ENCODE measurements around the gene TFAP2B. TPM values are rescaled to one million over a fixed set of nuclear protein-coding genes. Genes with fewer than 3 reads are reported as not detected.

The TFAP2B gene
- total and polyA plus RNA-seq, 2 donors from 2014 or later, result 11.6 to 25.3 TPM

DNA sequence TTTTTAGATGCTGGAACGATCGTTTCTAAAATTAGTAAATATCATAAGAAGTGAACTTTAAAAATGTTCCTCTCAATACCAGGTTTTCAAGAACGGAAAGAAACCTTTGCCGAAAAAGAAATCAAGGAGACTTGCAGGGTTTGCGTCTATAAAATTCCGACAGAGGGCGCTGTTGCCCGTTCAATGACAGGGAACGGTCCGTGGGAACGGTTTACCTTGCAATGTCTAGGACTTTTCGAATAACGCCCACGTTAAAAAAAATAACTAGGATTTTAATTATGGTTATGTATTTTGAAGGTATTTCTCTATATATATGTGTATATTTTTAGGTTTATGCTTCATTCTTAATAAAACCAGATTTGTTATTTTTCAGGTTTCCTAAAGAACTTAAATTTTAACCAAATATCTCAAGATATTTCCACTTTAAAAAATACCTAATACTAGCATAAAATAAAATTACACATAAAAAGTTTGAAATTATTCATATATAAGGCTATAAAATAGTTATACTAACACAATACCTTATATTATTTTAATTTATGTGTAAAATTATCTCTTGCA, 2.5 kb upstream of the TFAP2B start:
- DNase-seq, result peak; percentile 71 to 90 (median 86)
- intact Hi-C loops (cut with DNase I), result loop anchor here (10.0 kb wide), 1 partner anchor 1229 kb away; no protein-coding TSS in a partner anchor
- FAIRE-seq, result peak; percentile 95
- Histone ChIP-seq H3K4me1 (ENCODE audit: control insufficient read depth in 2 of 3, insufficient read depth in 2 of 3, low read depth in 1 of 3, low read length in 3 of 3) (peaks cover 0 to 3% (median 0%) of the 10 kb centered on the region in 3 donors), H3K9ac (ENCODE audit: low read length in 3 of 3) (peak overlapping the region in 2 of 3 donors; percentile 47 to 71), H3K27me3 (ENCODE audit: control insufficient read depth, insufficient read depth, low read length) (peaks cover 27% of the 10 kb centered on the region), H3K4me3 (ENCODE audit: low read length in 3 of 3) (peak overlapping the region; percentile 61 to 85 (median 85)), H3K36me3 (ENCODE audit: control insufficient read depth in 2 of 3, insufficient read depth in 3 of 3, low read length in 3 of 3) (no peaks in the 10 kb centered on the region), H3K9me3 (ENCODE audit: control insufficient read depth in 2 of 3, insufficient read depth in 1 of 3, low read length in 3 of 3) (no peaks in the 10 kb centered on the region), H3K27ac (ENCODE audit: low read depth in 2 of 2, low read length in 2 of 2) (peak overlapping the region in 1 of 2 donors; percentile 54)
- TF ChIP-seq, protein P1, sequence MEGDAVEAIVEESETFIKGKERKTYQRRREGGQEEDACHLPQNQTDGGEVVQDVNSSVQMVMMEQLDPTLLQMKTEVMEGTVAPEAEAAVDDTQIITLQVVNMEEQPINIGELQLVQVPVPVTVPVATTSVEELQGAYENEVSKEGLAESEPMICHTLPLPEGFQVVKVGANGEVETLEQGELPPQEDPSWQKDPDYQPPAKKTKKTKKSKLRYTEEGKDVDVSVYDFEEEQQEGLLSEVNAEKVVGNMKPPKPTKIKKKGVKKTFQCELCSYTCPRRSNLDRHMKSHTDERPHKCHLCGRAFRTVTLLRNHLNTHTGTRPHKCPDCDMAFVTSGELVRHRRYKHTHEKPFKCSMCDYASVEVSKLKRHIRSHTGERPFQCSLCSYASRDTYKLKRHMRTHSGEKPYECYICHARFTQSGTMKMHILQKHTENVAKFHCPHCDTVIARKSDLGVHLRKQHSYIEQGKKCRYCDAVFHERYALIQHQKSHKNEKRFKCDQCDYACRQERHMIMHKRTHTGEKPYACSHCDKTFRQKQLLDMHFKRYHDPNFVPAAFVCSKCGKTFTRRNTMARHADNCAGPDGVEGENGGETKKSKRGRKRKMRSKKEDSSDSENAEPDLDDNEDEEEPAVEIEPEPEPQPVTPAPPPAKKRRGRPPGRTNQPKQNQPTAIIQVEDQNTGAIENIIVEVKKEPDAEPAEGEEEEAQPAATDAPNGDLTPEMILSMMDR (IDR thresholded peaks at IDR 0.05; ENCODE audit: borderline replicate concordance, extremely low read depth, insufficient read depth), result peak; percentile 78

DNA sequence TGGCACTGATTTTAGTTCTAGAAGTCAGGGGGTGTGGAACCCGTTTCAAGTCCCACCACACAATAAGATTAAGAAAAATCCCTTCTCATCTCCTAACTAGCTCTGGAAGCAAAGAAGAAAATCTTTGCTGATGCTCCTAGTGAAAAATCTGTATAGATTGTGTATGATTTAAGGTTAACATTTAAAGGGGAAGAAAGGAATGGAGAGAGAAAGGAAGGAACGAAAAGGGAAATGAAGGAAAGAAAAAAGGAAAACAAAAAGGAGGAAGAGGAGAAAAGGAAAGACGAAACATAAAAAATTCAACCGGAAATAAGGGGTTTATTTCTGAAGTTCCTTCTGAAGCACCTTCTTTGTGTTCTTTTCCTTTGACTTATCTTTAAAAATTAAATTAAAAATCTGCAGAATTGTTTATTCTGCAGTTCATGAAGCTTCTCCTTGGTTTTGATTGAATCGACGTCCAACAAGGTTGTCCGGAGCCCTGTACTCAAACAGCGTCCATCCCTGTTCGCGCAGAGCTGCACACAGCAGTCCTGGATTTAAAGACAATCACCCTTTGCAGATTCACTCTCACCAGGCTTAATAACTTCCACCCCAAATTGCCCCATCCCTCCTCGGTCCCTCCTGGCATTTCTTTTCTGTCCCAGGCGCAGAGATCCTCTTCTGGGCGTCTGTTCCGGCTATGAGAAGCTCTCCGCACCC, 1.6 kb upstream of the TFAP2B start:
- no peak overlapping the region for H3K4me3 ChIP-seq (ENCODE audit: low read length in 3 of 3)
- H3K9ac ChIP-seq (ENCODE audit: low read length in 3 of 3), result peak overlapping the region in 1 of 3 donors; percentile 12
- TF ChIP-seq, protein P1 (IDR thresholded peaks at IDR 0.05; ENCODE audit: borderline replicate concordance, extremely low read depth, insufficient read depth), result no peak
- no peaks in the 10 kb centered on the region for H3K9me3 ChIP-seq (ENCODE audit: control insufficient read depth in 2 of 3, insufficient read depth in 1 of 3, low read length in 3 of 3)
- FAIRE-seq (no peak), DNase-seq (no peak)
- H3K36me3 ChIP-seq (ENCODE audit: control insufficient read depth in 2 of 3, insufficient read depth in 3 of 3, low read length in 3 of 3), result no peaks in the 10 kb centered on the region
- H3K4me1 ChIP-seq (ENCODE audit: control insufficient read depth in 2 of 3, insufficient read depth in 2 of 3, low read depth in 1 of 3, low read length in 3 of 3), result peaks cover 0 to 3% (median 0%) of the 10 kb centered on the region in 3 donors
- H3K27ac ChIP-seq (ENCODE audit: low read depth in 2 of 2, low read length in 2 of 2), result no peak overlapping the region
- H3K27me3 ChIP-seq (ENCODE audit: control insufficient read depth, insufficient read depth, low read length), result peaks cover 35% of the 10 kb centered on the region
- intact Hi-C loops (cut with DNase I), result loop anchor here (10.0 kb wide), 1 partner anchor 1228 kb away; no protein-coding TSS in a partner anchor

DNA sequence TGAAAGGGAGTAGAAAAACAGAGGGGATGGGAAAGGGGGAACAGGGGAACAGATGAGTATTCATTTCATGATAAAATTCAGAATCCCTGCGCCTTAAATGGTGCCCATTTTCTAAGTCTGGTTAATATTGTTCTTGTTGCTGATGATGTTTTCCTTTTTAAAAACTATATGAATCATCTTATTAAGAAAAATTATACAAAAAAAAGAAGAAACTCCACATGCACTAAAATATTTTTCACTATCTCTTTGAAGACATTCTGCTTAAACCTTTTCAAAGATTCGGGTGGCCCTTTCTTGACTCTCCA, 1.1 kb upstream of the TFAP2B start:
- DNase-seq (no peak), FAIRE-seq (no peak)
- H3K4me1 ChIP-seq (ENCODE audit: control insufficient read depth in 2 of 3, insufficient read depth in 2 of 3, low read depth in 1 of 3, low read length in 3 of 3), result peaks cover 0 to 3% (median 0%) of the 10 kb centered on the region in 3 donors
- H3K4me3 ChIP-seq (ENCODE audit: low read length in 3 of 3), result no peak overlapping the region
- TF ChIP-seq, protein P1 (IDR thresholded peaks at IDR 0.05; ENCODE audit: borderline replicate concordance, extremely low read depth, insufficient read depth), result no peak
- peaks cover 40% of the 10 kb centered on the region for H3K27me3 ChIP-seq (ENCODE audit: control insufficient read depth, insufficient read depth, low read length)
- no peaks in the 10 kb centered on the region for H3K9me3 ChIP-seq (ENCODE audit: control insufficient read depth in 2 of 3, insufficient read depth in 1 of 3, low read length in 3 of 3)
- intact Hi-C loops (cut with DNase I), result loop anchor here (10.0 kb wide), 1 partner anchor 1227 kb away; no protein-coding TSS in a partner anchor
- no peaks in the 10 kb centered on the region for H3K36me3 ChIP-seq (ENCODE audit: control insufficient read depth in 2 of 3, insufficient read depth in 3 of 3, low read length in 3 of 3)
- H3K27ac ChIP-seq (ENCODE audit: low read depth in 2 of 2, low read length in 2 of 2), result no peak overlapping the region
- H3K9ac ChIP-seq (ENCODE audit: low read length in 3 of 3), result no peak overlapping the region
